Measurements from ENCODE around the gene FMNL2.

DNA sequence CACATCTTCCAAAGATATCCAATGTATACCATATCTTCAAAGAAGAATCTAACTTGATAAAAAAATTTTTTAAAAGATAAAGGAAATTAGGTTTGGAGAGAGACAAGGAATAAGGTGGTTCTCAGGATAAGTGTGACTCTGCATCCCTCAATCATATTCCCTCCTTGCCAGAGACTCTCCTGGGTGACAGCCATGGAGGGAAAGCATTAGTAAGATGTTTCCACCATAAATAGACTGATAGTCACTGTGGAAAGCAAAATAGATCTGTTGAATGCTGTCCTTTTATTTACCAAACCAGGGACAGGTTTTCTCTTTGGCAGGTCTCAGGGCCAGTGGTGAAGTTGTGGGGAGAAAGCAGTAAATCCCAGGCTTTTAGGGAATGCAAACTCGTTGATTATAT is 274.7 kb downstream of the FMNL2 start:
- TF ChIP-seq POLR2A (IDR thresholded peaks at IDR 0.05; ENCODE audit: low read length) (no peak), GATA1 (IDR thresholded peaks at IDR 0.05; ENCODE audit: low read depth, low read length) (no peak)

Measured in erythroblast (primary cell).